ENCODE results near the gene GRID2. TPM values are rescaled to one million over a fixed set of nuclear protein-coding genes. Genes with fewer than 3 reads are reported as not detected.

Gene GRID2
- total RNA-seq, 2 donors from 2014 or later: 0.16 TPM; not detected in 1

DNA sequence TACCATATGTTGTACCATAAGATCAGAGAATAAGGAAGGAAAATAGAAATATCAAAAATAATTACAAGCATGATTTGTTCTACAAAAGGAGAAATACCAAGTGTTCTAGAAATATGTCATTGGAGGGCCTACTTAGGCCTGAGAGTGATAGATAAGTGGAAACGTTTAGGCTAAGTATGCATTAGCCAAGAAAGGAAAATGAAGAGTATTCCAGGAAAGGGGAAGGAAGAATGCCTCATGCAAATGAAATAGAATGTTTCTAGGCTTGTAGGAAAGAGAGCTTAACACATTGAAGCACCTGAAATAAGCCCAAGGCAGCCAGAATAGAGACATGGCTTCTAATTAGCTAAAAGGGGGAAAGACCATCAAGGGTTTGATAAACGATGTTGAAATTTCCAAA lies 929.1 kb downstream of the GRID2 start:
- Histone ChIP-seq H3K27ac (no peak overlapping the region), H3K36me3 (no peaks in the 10 kb centered on the region), H3K9me3 (no peaks in the 10 kb centered on the region), H3K27me3 (no peaks in the 10 kb centered on the region), H3K4me3 (no peak overlapping the region), H3K4me1 (no peaks in the 10 kb centered on the region)
- TF ChIP-seq, protein P1, sequence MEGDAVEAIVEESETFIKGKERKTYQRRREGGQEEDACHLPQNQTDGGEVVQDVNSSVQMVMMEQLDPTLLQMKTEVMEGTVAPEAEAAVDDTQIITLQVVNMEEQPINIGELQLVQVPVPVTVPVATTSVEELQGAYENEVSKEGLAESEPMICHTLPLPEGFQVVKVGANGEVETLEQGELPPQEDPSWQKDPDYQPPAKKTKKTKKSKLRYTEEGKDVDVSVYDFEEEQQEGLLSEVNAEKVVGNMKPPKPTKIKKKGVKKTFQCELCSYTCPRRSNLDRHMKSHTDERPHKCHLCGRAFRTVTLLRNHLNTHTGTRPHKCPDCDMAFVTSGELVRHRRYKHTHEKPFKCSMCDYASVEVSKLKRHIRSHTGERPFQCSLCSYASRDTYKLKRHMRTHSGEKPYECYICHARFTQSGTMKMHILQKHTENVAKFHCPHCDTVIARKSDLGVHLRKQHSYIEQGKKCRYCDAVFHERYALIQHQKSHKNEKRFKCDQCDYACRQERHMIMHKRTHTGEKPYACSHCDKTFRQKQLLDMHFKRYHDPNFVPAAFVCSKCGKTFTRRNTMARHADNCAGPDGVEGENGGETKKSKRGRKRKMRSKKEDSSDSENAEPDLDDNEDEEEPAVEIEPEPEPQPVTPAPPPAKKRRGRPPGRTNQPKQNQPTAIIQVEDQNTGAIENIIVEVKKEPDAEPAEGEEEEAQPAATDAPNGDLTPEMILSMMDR (IDR thresholded peaks at IDR 0.05): no peak
- DNase-seq (ENCODE audit: low spot score): no peak

DNA sequence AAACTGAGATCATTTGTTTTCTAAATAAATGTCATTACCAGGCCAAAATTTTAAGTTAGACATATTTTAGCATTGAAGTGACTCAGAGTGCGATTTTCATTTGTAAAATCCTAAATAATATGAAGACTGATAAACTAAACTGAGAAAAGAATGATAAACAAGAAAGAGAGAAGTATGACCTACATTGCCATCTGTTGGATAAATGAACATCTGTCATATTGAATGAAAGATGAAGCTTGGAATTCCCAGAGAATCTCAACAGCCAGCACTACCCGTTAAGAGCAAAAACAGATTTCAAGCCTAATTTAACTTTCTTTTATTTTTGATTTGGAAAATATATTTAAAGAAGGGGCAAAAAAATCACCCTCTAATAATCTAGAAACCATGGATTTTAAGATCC lies 933.8 kb downstream of the GRID2 start:
- no peaks in the 10 kb centered on the region for H3K9me3 ChIP-seq
- no peak overlapping the region for H3K27ac ChIP-seq
- TF ChIP-seq, protein P1 (IDR thresholded peaks at IDR 0.05): no peak
- DNase-seq (ENCODE audit: low spot score): no peak
- no peaks in the 10 kb centered on the region for H3K4me1 ChIP-seq
- no peak overlapping the region for H3K4me3 ChIP-seq
- no peaks in the 10 kb centered on the region for H3K27me3 ChIP-seq
- H3K36me3 ChIP-seq: no peaks in the 10 kb centered on the region

DNA sequence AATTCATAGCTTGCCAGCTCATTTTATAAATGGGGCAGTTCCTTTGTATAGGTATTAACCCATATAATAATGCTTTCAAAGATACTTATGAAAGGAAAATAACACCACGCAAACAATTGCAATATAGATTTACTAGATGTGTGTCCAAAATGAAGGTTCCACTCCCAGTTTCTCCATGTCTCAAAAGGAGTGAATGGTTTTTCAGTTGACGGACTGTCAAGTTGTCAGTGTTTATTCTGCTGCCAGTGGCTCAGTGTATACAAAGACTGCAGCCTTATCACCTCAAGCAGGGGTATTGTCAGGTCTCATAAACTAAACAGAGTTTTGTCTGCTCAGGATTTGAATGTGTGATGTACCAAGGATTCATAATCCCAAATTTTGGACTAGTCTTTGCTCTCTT lies 939.5 kb downstream of the GRID2 start:
- H3K9me3 ChIP-seq: no peaks in the 10 kb centered on the region
- H3K27ac ChIP-seq: no peak overlapping the region
- H3K36me3 ChIP-seq: no peaks in the 10 kb centered on the region
- no peak for DNase-seq (ENCODE audit: low spot score)
- no peaks in the 10 kb centered on the region for H3K27me3 ChIP-seq
- no peaks in the 10 kb centered on the region for H3K4me1 ChIP-seq
- TF ChIP-seq, protein P1 (IDR thresholded peaks at IDR 0.05): no peak
- no peak overlapping the region for H3K4me3 ChIP-seq

DNA sequence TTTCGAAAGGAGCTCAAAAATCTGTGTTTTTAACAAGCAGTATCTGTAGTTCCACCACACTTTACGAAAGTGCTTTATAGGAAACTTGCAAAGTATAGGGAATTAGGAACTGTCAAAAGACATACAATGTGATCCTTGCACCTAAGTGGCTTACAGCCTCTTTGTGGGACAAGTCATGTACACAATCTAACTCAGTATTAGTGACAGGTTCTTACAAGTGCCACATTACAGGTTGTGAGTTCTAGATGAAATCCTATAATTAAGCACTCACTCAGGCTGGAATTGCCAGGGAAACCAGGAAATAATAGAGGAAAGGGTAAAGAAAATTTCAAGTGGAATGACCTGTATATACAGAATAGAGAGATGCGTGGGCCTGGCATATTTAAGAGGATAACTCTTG lies 957.4 kb downstream of the GRID2 start:
- TF ChIP-seq, protein P1 (IDR thresholded peaks at IDR 0.05): no peak
- H3K27ac ChIP-seq: no peak overlapping the region
- DNase-seq (ENCODE audit: low spot score): no peak

DNA sequence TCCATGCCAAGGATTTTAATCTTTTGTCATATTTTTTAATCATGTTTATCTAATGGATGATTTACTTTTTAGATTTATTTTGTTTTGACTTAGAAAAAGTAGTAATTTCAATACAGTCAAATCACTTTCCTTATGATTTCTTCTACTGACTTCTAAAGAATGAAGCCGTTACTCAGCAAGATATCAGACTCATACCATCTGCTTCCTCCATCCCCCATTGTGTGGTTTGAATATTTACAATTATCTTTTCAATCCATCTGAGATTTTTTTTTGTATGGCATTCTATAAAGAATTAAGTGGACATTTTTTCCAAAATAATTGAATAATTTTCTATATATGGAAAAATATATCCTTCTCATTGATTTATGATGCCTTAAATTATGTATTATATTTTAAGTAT lies 959.4 kb downstream of the GRID2 start:
- Histone ChIP-seq H3K4me3 (no peak overlapping the region), H3K9me3 (no peaks in the 10 kb centered on the region), H3K27me3 (no peaks in the 10 kb centered on the region), H3K4me1 (no peaks in the 10 kb centered on the region), H3K27ac (no peak overlapping the region), H3K36me3 (no peaks in the 10 kb centered on the region)
- TF ChIP-seq, protein P1 (IDR thresholded peaks at IDR 0.05): no peak
- no peak for DNase-seq (ENCODE audit: low spot score)

More for the DNA sequence above, 957.4 kb downstream of the GRID2 start:
- no peaks in the 10 kb centered on the region for H3K4me1 ChIP-seq
- no peak overlapping the region for H3K4me3 ChIP-seq
- no peaks in the 10 kb centered on the region for H3K27me3 ChIP-seq
- H3K9me3 ChIP-seq: no peaks in the 10 kb centered on the region
- no peaks in the 10 kb centered on the region for H3K36me3 ChIP-seq

DNA sequence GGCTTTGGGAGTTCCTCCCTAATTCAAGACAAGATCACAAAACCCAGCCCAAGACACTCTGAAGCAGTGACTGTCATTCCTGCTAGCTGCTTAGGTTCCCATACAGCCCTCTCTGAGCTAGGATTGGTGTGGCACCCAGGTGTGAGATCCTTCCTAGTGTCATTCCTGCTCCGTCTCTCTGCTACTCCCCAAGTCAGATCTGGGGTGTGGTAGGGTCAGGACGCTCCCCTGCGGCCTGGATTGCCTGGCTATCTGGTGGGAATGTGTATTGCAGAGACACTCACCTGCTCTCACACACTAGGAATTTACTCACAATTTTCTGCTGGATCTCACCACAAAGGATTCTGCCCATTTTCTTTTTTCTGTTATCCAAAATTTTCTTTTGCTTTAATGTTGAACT lies 964.0 kb downstream of the GRID2 start:
- Histone ChIP-seq H3K4me3 (no peak overlapping the region), H3K27me3 (no peaks in the 10 kb centered on the region), H3K27ac (no peak overlapping the region), H3K4me1 (no peaks in the 10 kb centered on the region), H3K36me3 (no peaks in the 10 kb centered on the region), H3K9me3 (no peaks in the 10 kb centered on the region)
- TF ChIP-seq, protein P1 (IDR thresholded peaks at IDR 0.05): no peak
- DNase-seq (ENCODE audit: low spot score): no peak
